ENCODE results near the gene BORA.
"Not testable (repeated sequence)": the region's sequence is repeated elsewhere in the genome, so short reads cannot be mapped to it uniquely, and the experiment has no call there.

Gene BORA

DNA sequence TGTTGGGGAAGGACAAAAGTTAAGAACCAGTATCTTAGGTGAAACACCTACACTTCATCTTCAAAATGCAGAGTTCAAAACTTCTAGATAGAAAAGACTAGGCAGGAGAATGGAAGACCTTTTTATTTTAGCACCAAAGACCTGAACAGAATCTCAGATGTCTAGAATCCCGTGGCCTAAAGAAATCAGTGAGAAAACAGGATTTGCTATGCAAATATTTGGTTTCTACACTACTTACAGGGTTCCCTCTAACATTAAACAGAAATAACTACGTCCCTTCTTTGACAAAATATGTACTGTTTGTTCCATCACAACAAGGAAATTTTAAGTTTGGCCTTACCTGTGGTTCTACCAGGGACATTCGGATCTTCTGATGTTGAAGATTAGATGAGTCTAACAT, 32.5 kb downstream of the BORA start:
- no peak for DNase-seq (ENCODE audit: low read depth in 3 of 3, low spot score in 1 of 3)

- DNase-seq (ENCODE audit: low read depth in 3 of 3, low spot score in 1 of 3): no peak
These were observed 35.7 kb downstream of the BORA start for GRCh38 chr13:72763411-72763810.

DNA sequence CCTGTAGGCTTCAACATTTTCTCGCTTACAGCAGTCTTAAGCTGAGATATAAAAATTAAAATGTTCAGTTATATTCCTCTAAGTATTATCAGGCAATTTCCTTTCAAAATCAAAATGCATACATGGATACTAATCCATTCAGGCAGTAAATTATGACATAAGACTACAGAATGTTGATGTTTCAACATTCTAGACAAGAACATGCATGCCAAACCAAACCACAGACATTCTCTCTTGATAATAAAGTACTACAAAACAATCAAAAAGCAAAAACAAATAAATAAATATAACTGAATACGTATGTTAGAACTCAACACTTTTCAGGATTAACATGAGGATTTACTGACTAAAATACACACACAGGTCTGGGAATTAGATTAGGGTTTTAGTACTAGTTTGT, 46.3 kb downstream of the BORA start:
- DNase-seq (ENCODE audit: low read depth in 3 of 3, low spot score in 1 of 3): no peak

- peak; percentile 82 to 86 (median 86) for DNase-seq (ENCODE audit: low read depth in 3 of 3, low spot score in 1 of 3)
These were observed 54.0 kb downstream of the BORA start, which contains the start of the genes DIS3 and PIBF1 for GRCh38 chr13:72781451-72782439. Gene DIS3, minus strand, starts transcription at chr13:72781900. Its CDS starts 68 bp downstream, at chr13:72781832. Gene PIBF1, plus strand, starts transcription at chr13:72782133. Its CDS starts 1,337 bp downstream, at chr13:72783470.

DNA sequence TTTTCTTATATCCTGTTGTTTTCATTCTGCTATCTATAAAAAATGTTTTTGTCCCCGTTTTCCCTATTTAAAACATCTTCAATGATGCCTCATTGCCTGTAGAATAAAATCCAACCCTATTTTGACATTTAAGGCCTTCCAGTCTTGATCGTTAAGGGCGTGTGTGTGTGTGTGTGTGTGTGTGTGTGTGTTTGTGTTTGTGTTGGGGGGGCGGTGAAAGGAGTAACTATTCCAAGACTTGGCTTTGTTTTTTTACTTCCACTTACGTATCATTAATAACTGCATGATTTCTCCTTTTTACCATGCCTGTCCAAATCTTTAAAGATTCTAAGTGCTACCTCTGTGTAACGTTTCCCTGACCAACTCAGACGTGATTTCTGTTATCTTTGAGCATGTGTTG, 55.0 kb downstream of the BORA start:
- DNase-seq (ENCODE audit: low read depth in 3 of 3, low spot score in 1 of 3): no peak

GRCh38 chr13:72784679-72785078, 57.0 kb downstream of the BORA start:
- not testable (repeated sequence) for DNase-seq (ENCODE audit: low read depth in 3 of 3, low spot score in 1 of 3)

- no peak for DNase-seq (ENCODE audit: low read depth in 3 of 3, low spot score in 1 of 3)
These were observed 61.1 kb downstream of the BORA start for GRCh38 chr13:72788831-72789230.

- no peak for DNase-seq (ENCODE audit: low read depth in 3 of 3, low spot score in 1 of 3)
These were observed 64.9 kb downstream of the BORA start for GRCh38 chr13:72792640-72793039.

- no peak for DNase-seq (ENCODE audit: low read depth in 3 of 3, low spot score in 1 of 3)
These were observed 71.1 kb downstream of the BORA start for GRCh38 chr13:72798817-72799216.

DNA sequence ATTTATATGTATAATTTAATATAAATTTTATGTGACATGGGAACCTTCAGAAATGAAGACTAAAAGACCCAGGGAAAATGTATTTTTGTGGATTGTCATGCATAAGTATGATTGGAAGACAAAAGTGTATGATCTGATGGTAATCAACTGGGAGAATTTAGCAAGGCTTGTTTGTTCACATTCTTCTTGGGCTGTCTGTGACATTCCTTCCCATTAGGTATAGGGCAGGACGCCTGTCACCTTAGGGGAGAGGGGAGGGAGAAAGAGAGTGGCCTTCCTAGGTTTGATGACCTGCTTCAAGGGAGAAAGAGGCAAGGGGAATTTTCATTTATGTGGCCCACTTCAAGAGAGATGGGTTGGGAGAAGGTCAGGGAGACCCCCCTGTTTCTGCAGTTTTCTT, 76.6 kb downstream of the BORA start:
- DNase-seq (ENCODE audit: low read depth in 3 of 3, low spot score in 1 of 3): no peak

All from stimulated activated CD4-positive, alpha-beta T cell treated with anti-CD3 and anti-CD28 coated beads, TNF-alpha, amount 100 ng/mL, for 1 hour (primary cell).